CD14-positive monocyte (primary cell): Measurements from ENCODE around the gene RERE. TPM values are rescaled to one million over a fixed set of nuclear protein-coding genes. Genes with fewer than 3 reads are reported as not detected.
A peak's percentile ranks its signal among the peaks of the same experiment; 100 is the strongest.

ENCODE experiments used
- DNase-seq, 3 donors: peaks; one replicate each; pipeline ENCODE4 v3.0.0-alpha.2; 2011 to 2022
- H2AFZ ChIP-seq: 2 replicates; pipeline ENCODE4 v1.6.0; 2012; ENCODE audit warnings: mild to moderate bottlenecking, low read depth, low read length, inconsistent platforms; ENCODE audit not compliant: insufficient read depth, poor library complexity, severe bottlenecking
- H3K27ac ChIP-seq, 2 donors: 1 replicate in 1 of 2; 2 replicates in 1 of 2; pipeline ENCODE4 v1.5.1; 2012 to 2013; ENCODE audit warnings: low read length in 2 of 2, control low read depth in 1 of 2, inconsistent platforms in 1 of 2, low read depth in 1 of 2, mild to moderate bottlenecking in 1 of 2
- H3K27me3 ChIP-seq, 2 donors: one replicate each; pipeline versions ENCODE4 v1.6.0 to v1.6.1; 2011 to 2013; ENCODE audit warnings: low read length in 2 of 2; ENCODE audit not compliant: control insufficient read depth in 2 of 2, insufficient read depth in 2 of 2
- H3K36me3 ChIP-seq, 2 donors: replicated peaks in 1 of 2; 1 replicate in 1 of 2; 2 replicates in 1 of 2; pipeline versions ENCODE4 v1.5.1 to v1.6.1; 2012 to 2013; ENCODE audit warnings: low read length in 2 of 2, control low read depth in 1 of 2, inconsistent platforms in 1 of 2, mild to moderate bottlenecking in 1 of 2; ENCODE audit not compliant: insufficient read depth in 2 of 2, control insufficient read depth in 1 of 2
- H3K4me1 ChIP-seq, 2 donors: 1 replicate in 1 of 2; 2 replicates in 1 of 2; pipeline versions ENCODE4 v1.5.1 to v1.6.1; 2012 to 2013; ENCODE audit warnings: low read length in 2 of 2, control low read depth in 1 of 2, inconsistent platforms in 1 of 2, mild to moderate bottlenecking in 1 of 2, moderate library complexity in 1 of 2; ENCODE audit not compliant: insufficient read depth in 2 of 2, control insufficient read depth in 1 of 2
- H3K4me2 ChIP-seq: replicated peaks from 2 replicates; pipeline ENCODE3; 2012; ENCODE audit warnings: low read length, moderate library complexity, mild to moderate bottlenecking; ENCODE audit not compliant: poor library complexity, severe bottlenecking; ENCODE audit errors: extremely low read depth
- H3K4me3 ChIP-seq, 3 experiments: fragments of 200-600 bp in 1 of 3; sonication (generic) in 1 of 3; replicated peaks in 1 of 3; 1 replicate in 2 of 3; 2 replicates in 1 of 3; pipeline ENCODE4 v1.5.1; 2011 to 2013; ENCODE audit warnings: low read length in 3 of 3, mild to moderate bottlenecking in 3 of 3, control low read depth in 2 of 3, low read depth in 2 of 3, inconsistent platforms in 1 of 3, moderate library complexity in 1 of 3
- H3K79me2 ChIP-seq: 2 replicates; pipeline ENCODE4 v1.6.0; 2012; ENCODE audit warnings: mild to moderate bottlenecking, control low read depth, inconsistent platforms, low read length, moderate library complexity; ENCODE audit not compliant: insufficient read depth
- H3K9ac ChIP-seq: 2 replicates; pipeline ENCODE4 v1.6.0; 2017; ENCODE audit warnings: low read length, mild to moderate bottlenecking; ENCODE audit not compliant: insufficient read depth, poor library complexity, severe bottlenecking
- H3K9me3 ChIP-seq, 2 donors: replicated peaks in 1 of 2; 1 replicate in 1 of 2; 2 replicates in 1 of 2; pipeline versions ENCODE4 v1.5.1 to v1.6.1; 2012 to 2013; ENCODE audit warnings: low read length in 2 of 2, control low read depth in 1 of 2; ENCODE audit not compliant: control insufficient read depth in 1 of 2, insufficient read depth in 1 of 2
- H4K20me1 ChIP-seq: 2 replicates; pipeline ENCODE4 v1.6.0; 2012; ENCODE audit warnings: mild to moderate bottlenecking, low read length, control low read depth, moderate library complexity; ENCODE audit not compliant: insufficient read depth
- H3K27ac Mint-ChIP-seq, 7 donors: one replicate each; pipeline ENCODE4 v1.8.0; 2020; ENCODE audit warnings: mild to moderate bottlenecking in 7 of 7, mixed read lengths in 7 of 7, moderate library complexity in 6 of 7, inconsistent platforms in 2 of 7
- H3K27me3 Mint-ChIP-seq, 3 donors: one replicate each; pipeline ENCODE4 v1.8.0; 2021 to 2022; ENCODE audit warnings: low read depth in 3 of 3, mild to moderate bottlenecking in 3 of 3, mixed read lengths in 3 of 3, moderate library complexity in 3 of 3, inconsistent platforms in 1 of 3
- H3K36me3 Mint-ChIP-seq, 2 donors: one replicate each; pipeline ENCODE4 v1.8.0; 2020; ENCODE audit warnings: mixed read lengths in 2 of 2, inconsistent platforms in 1 of 2, mild to moderate bottlenecking in 1 of 2
- H3K4me1 Mint-ChIP-seq: one replicate; pipeline ENCODE4 v1.8.0; 2020; ENCODE audit warnings: mild to moderate bottlenecking, mixed read lengths
- H3K4me3 Mint-ChIP-seq, 2 donors: one replicate each; pipeline ENCODE4 v1.8.0; 2020; ENCODE audit warnings: mild to moderate bottlenecking in 2 of 2, mixed read lengths in 2 of 2, moderate library complexity in 1 of 2
- H3K9me3 Mint-ChIP-seq, 7 donors: one replicate each; pipeline ENCODE4 v1.8.0; 2020 to 2022; ENCODE audit warnings: mixed read lengths in 7 of 7, mild to moderate bottlenecking in 6 of 7, moderate library complexity in 6 of 7, inconsistent platforms in 2 of 7
- CTCF ChIP-seq: fragments of 200-600 bp; IDR thresholded peaks from one replicate; pipeline ENCODE4 v1.8.0; 2022; ENCODE audit warnings: antibody characterized with exemption, mild to moderate bottlenecking
- WGBS: methylation state at CpG from one replicate; pipeline ENCODE4 v1.1.5; 2013; ENCODE audit warnings: missing lambda C conversion rate; ENCODE audit not compliant: insufficient coverage; 5-methylcytosine and 5-hydroxymethylcytosine counted together
- intact Hi-C, 2 donors: fragments of 100-400 bp; cut with micrococcal nuclease; formaldehyde crosslinking; loops; one replicate each; pipeline versions ENCODE4 v1.15.0 to v1.15.1; 2023
- polyA plus RNA-seq, 3 donors: library from polyadenylated mRNA; depleted of rRNA in 1 of 3; unstranded in 2 of 3; stranded (reverse) in 1 of 3; fragments of 300-500 nt in 2 of 3; fragments of >200 nt in 1 of 3; fragmentation: Illumina TruSeq in 2 of 3; gene quantifications; 1 replicate in 2 of 3; 2 replicates in 1 of 3; pipeline ENCODE4 v1.2.3, GENCODE V29; 2012 to 2021

Gene RERE
- polyA plus RNA-seq, 3 donors = 1.2 to 19.4 (median 3.8) TPM

GRCh38 chr1:8493916-8494540, 323.4 kb downstream of the RERE start:
- H3K27me3 ChIP-seq = no peaks in the 10 kb centered on the region
- H3K9ac ChIP-seq = no peak overlapping the region
- H2AFZ ChIP-seq = no peak overlapping the region
- Mint-ChIP-seq H3K36me3 (peaks cover 42 to 58% of the 10 kb centered on the region in 2 donors), H3K4me1 (peaks cover 23% of the 10 kb centered on the region), H3K27me3 (peaks cover 0 to 2% (median 0%) of the 10 kb centered on the region in 3 donors), H3K4me3 (no peak overlapping the region), H3K27ac (peak overlapping the region in 1 of 7 donors; percentile 40), H3K9me3 (peaks cover 0 to 4% (median 0%) of the 10 kb centered on the region in 7 donors)
- peaks cover 25 to 39% of the 10 kb centered on the region in 2 donors for H3K36me3 ChIP-seq
- no peak overlapping the region for H3K4me3 ChIP-seq
- no peak for DNase-seq
- TF ChIP-seq CTCF = no peak
- peaks cover 13 to 16% of the 10 kb centered on the region in 2 donors for H3K4me1 ChIP-seq
- H3K27ac ChIP-seq = no peak overlapping the region
- H3K9me3 ChIP-seq = no peaks in the 10 kb centered on the region
- H4K20me1 ChIP-seq = no peaks in the 10 kb centered on the region
- WGBS = no CpG with 5 or more reads among the region's 7 CpGs
- no peak overlapping the region for H3K4me2 ChIP-seq
- H3K79me2 ChIP-seq = no peaks in the 10 kb centered on the region
- intact Hi-C loops = no loop called here

GRCh38 chr1:8487249-8487648, 330.2 kb downstream of the RERE start:
- peaks cover 18 to 29% of the 10 kb centered on the region in 2 donors for H3K36me3 Mint-ChIP-seq
- Histone ChIP-seq H3K4me3 (no peak overlapping the region), H3K27ac (no peak overlapping the region), H3K9ac (no peak overlapping the region), H4K20me1 (no peaks in the 10 kb centered on the region), H3K4me1 (no peaks in the 10 kb centered on the region), H3K27me3 (no peaks in the 10 kb centered on the region), H3K79me2 (no peaks in the 10 kb centered on the region), H3K9me3 (no peaks in the 10 kb centered on the region), H3K4me2 (no peak overlapping the region), H3K36me3 (peaks cover 0 to 5% of the 10 kb centered on the region in 2 donors), H2AFZ (no peak overlapping the region)
- peaks cover 9% of the 10 kb centered on the region for H3K4me1 Mint-ChIP-seq
- no peak for DNase-seq
- no peak for TF ChIP-seq CTCF
- H3K27ac Mint-ChIP-seq = peak overlapping the region in 1 of 7 donors; percentile 2
- H3K9me3 Mint-ChIP-seq = peaks cover 0 to 4% (median 0%) of the 10 kb centered on the region in 7 donors
- H3K27me3 Mint-ChIP-seq = peaks cover 0 to 1% (median 0%) of the 10 kb centered on the region in 3 donors
- intact Hi-C loops = no loop called here
- no peak overlapping the region for H3K4me3 Mint-ChIP-seq
- 100% methylated on average over 2 of the region's 2 CpGs for WGBS
